Muscle layer of duodenum (tissue), 2 donors: ENCODE data around the gene NEB.
"Not testable (repeated sequence)": the region's sequence is repeated elsewhere in the genome, so short reads cannot be mapped to it uniquely, and the experiment has no call there.

Source experiments
- H3K27ac ChIP-seq: one replicate; pipeline ENCODE4 v1.7.0; 2013; ENCODE audit warnings: mild to moderate bottlenecking, low read length
- H3K27me3 ChIP-seq: one replicate; pipeline ENCODE4 v1.7.0; 2013; ENCODE audit warnings: low read depth, mild to moderate bottlenecking, control low read depth, low read length
- H3K36me3 ChIP-seq, 2 donors: one replicate each; pipeline ENCODE4 v1.7.0; 2013; ENCODE audit warnings: low read length in 2 of 2, control low read depth in 1 of 2, mild to moderate bottlenecking in 1 of 2; ENCODE audit not compliant: insufficient read depth in 2 of 2, control insufficient read depth in 1 of 2
- H3K4me1 ChIP-seq, 2 donors: one replicate each; pipeline ENCODE4 v1.7.0; 2013; ENCODE audit warnings: low read length in 2 of 2, mild to moderate bottlenecking in 2 of 2, control low read depth in 1 of 2, moderate library complexity in 1 of 2; ENCODE audit not compliant: insufficient read depth in 2 of 2, control insufficient read depth in 1 of 2
- H3K4me3 ChIP-seq, 2 donors: one replicate each; pipeline ENCODE4 v1.7.0; 2013; ENCODE audit warnings: low read length in 2 of 2, low read depth in 1 of 2, mild to moderate bottlenecking in 1 of 2
- H3K9me3 ChIP-seq, 2 donors: one replicate each; pipeline ENCODE4 v1.7.0; 2013; ENCODE audit warnings: low read length in 2 of 2, control low read depth in 1 of 2, mild to moderate bottlenecking in 1 of 2; ENCODE audit not compliant: control insufficient read depth in 1 of 2
- donor health status: healthy.

Gene NEB

DNA sequence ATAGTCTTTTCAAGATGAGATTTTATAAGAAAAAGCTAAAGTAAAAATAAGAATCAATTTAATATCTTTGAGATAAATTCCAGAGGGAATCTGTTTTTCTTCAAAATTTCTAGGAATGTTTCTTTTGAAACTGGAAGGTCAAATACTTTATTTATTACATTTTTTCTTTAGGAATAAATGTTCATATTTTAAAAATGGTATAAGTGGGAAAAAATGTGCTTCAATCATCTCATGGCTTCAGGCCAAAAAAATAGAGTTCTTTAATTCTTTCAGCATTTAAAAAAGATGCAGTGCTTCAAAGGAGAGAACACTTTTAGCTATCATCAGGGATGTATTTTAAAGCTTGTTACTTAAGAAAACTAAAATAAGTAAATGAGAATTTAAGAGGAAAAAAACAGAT is 110.6 kb downstream of the NEB start:
- Histone ChIP-seq H3K4me1 (no peaks in the 10 kb centered on the region), H3K9me3 (no peaks in the 10 kb centered on the region), H3K27ac (no peak overlapping the region), H3K27me3 (no peaks in the 10 kb centered on the region), H3K36me3 (no peaks in the 10 kb centered on the region), H3K4me3 (no peak overlapping the region)

DNA sequence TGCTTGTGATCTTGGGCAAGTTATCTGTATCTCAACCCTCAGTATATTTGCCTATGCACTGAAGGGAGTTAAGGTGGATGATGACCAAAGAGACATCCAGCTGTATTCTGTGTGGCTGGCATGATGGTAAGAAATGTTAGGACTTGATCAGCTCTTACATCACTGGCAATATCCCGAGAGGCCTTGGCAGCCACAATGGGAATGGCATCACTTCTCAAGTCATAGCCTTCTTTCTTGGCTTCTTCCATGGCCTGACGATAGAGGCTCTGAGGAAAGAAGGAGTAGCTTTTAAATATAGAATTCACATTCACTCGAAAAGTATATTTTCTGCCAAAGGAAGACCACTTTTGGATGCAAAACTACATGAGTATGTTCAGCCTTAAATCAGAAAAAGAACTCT is 113.5 kb downstream of the NEB start:
- H3K4me1 ChIP-seq = no peaks in the 10 kb centered on the region
- H3K9me3 ChIP-seq = no peaks in the 10 kb centered on the region
- no peak overlapping the region for H3K27ac ChIP-seq
- no peaks in the 10 kb centered on the region for H3K36me3 ChIP-seq
- no peak overlapping the region for H3K4me3 ChIP-seq
- no peaks in the 10 kb centered on the region for H3K27me3 ChIP-seq

GRCh38 chr2:151619337-151619989 is 114.8 kb downstream of the NEB start:
- Histone ChIP-seq H3K36me3 (no peaks in the 10 kb centered on the region), H3K4me1 (no peaks in the 10 kb centered on the region), H3K4me3 (no peak overlapping the region), H3K27ac (no peak overlapping the region), H3K27me3 (no peaks in the 10 kb centered on the region), H3K9me3 (no peaks in the 10 kb centered on the region)

GRCh38 chr2:151616760-151617339 is 117.4 kb downstream of the NEB start:
- H3K27me3 ChIP-seq = no peaks in the 10 kb centered on the region
- H3K4me1 ChIP-seq = no peaks in the 10 kb centered on the region
- H3K27ac ChIP-seq = no peak overlapping the region
- no peaks in the 10 kb centered on the region for H3K36me3 ChIP-seq
- H3K9me3 ChIP-seq = no peaks in the 10 kb centered on the region
- H3K4me3 ChIP-seq = no peak overlapping the region

DNA sequence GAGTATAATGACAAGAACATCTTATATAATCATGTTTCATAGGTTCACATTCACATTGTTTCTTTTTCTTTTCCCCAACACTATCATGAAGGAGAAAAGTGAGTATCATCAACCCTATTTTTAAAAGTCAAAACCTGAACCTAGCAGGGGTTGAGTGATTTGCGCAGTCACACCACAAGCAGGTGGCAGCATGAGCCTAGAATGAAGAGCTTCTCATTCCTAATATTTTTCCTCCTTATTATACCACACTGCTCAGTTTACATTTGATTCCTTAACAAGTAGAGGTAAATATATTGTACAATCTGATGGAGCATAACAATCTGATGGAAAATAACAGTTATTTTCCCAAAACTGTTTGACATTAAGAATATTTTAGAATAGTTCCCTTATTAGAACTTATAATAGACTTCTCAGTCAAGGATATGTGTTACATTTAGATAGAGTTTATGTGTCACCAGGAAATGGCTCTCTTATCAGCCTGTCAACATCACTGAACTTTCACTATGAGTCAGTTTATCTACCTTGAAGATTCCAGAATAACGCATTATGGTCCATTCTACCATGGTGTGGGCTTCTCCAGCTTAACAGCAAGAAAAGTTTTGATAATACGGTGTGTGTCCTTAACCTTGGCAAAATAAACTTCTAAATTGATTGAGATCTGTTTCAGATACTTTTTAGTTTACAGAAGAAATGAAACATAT is 119.5 kb downstream of the NEB start:
- Histone ChIP-seq H3K9me3 (no peaks in the 10 kb centered on the region), H3K27me3 (no peaks in the 10 kb centered on the region), H3K27ac (no peak overlapping the region), H3K36me3 (no peaks in the 10 kb centered on the region), H3K4me3 (no peak overlapping the region), H3K4me1 (no peaks in the 10 kb centered on the region)

GRCh38 chr2:151614159-151614558 is 120.1 kb downstream of the NEB start:
- H3K36me3 ChIP-seq = no peaks in the 10 kb centered on the region

DNA sequence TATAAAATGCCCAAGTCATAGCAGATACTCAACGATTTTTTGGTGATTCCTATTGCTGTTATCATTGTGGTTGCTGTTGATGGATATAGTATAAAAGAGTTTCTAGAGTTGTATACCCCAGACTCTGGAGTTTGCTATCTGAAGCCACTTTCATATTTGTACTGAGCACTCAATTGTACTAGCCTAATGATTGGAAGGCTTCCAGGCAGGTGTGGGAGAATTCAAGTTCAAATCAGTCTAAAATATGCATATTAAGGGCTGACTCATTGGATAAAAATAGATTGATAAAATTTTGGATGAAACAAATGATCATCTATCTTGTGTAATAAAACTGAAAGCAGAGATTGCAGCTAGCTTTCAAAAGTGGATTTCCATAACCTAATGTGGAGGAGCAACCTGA is 122.9 kb downstream of the NEB start:
- Histone ChIP-seq H3K4me3 (no peak overlapping the region), H3K9me3 (no peaks in the 10 kb centered on the region), H3K27ac (no peak overlapping the region), H3K4me1 (no peaks in the 10 kb centered on the region), H3K36me3 (no peaks in the 10 kb centered on the region), H3K27me3 (no peaks in the 10 kb centered on the region)

More at GRCh38 chr2:151614159-151614558, 120.1 kb downstream of the NEB start:
- no peak overlapping the region for H3K27ac ChIP-seq
- no peaks in the 10 kb centered on the region for H3K4me1 ChIP-seq
- H3K4me3 ChIP-seq = no peak overlapping the region
- H3K9me3 ChIP-seq = no peaks in the 10 kb centered on the region
- H3K27me3 ChIP-seq = no peaks in the 10 kb centered on the region

GRCh38 chr2:151610310-151610709 is 124.0 kb downstream of the NEB start:
- Histone ChIP-seq H3K9me3 (no peaks in the 10 kb centered on the region), H3K27me3 (no peaks in the 10 kb centered on the region), H3K27ac (no peak overlapping the region), H3K4me3 (no peak overlapping the region), H3K4me1 (no peaks in the 10 kb centered on the region), H3K36me3 (no peaks in the 10 kb centered on the region)

DNA sequence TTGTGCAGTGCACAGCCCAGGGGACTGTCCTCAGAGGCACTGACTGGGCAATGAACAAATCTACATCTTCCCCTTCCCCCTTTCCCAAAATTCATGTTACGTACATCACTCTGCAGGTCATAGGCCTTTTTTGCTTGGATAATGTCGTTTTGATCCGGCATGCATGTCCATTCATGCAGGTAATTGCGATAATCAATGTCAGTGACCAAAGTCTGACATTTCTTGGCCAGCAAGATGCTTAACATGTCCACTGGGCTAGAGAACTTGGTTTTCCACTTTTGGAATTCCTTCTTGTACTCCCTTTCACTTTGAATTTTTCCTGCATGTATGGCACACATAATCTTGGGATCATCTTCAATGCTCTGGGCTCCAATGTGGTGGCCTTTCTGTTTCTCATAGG is 124.6 kb downstream of the NEB start:
- Histone ChIP-seq H3K4me3 (no peak overlapping the region), H3K36me3 (no peaks in the 10 kb centered on the region), H3K4me1 (no peaks in the 10 kb centered on the region), H3K27ac (no peak overlapping the region), H3K27me3 (no peaks in the 10 kb centered on the region), H3K9me3 (no peaks in the 10 kb centered on the region)

DNA sequence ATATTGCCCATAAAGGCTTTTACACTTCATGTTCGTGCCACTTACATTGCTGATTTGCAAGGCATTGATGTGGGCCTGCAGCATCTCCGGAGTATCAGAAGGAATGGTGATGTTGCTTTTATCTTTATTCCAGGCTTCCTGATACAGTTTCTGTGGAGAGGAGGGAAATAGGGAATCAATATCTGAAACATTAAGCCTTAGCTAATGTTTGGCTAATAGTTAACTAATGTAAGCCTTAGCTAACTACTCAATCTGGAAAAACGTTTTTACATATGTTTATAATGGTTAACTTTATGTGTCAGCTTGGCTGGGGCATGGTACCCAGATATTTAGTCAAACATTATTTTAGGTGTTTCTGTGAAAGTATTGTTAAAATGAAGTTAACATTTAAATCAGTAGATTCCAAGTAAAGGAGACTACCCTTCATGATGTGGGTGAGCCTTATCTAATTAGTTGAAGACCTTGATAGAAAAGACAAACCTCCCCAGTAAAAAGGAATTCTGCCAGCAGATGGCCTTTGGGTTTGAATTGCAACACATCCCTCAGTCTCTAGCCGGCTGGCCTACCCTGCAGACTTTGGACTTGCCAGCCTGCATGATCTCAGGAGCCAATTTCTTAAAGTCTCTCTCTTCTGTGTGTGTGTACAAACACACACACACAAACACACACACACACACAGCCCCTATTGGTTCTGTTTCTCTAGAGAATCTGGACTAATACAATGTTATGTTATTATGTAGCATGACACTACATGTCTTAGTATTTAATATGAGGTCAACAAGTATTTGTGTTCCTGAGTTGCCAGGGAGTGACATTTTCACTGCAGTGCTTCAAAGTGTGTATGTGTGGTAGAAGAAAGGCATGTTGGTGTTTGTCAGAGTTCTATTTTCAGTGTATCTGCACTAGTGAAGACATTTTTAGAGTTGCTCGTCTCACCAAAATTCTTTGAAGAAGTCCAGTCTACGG is 126.5 kb downstream of the NEB start:
- not testable (repeated sequence) for H3K36me3 ChIP-seq, H3K27ac ChIP-seq, H3K4me1 ChIP-seq, H3K27me3 ChIP-seq, H3K9me3 ChIP-seq, H3K4me3 ChIP-seq

DNA sequence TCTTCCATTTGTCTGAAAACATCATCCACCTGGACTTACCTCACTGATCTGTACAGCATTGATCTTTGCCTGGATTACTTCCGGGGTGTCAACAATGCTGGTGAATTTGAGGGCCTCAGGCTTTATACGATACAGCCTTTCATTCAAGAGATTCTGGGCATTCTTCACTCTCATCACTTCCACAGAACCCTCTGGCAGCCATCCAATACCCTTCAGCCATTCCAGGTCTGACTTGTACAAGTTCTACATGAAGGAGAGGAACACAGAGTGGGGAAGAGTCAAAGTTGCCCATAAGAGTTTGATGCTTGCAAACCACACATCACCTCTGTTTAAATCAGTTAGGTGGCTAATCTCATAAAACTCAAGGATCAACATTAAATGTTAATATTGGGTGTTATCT is 130.7 kb downstream of the NEB start:
- H3K4me1 ChIP-seq, H3K36me3 ChIP-seq, H3K4me3 ChIP-seq, H3K9me3 ChIP-seq, H3K27ac ChIP-seq, H3K27me3 ChIP-seq: not testable (repeated sequence)
